B cell (primary cell): ENCODE measurements around the gene NCOA1. TPM values are rescaled to one million over a fixed set of nuclear protein-coding genes. Genes with fewer than 3 reads are reported as not detected.

Source experiments
- ATAC-seq: fragments of 200-7000 bp; cut with Tn5 transposase; one replicate; pipeline ENCODE4 v1.10.0; 2021; ENCODE audit warnings: low read depth, mild to moderate bottlenecking, moderate number of reproducible peaks, moderate library complexity
- CTCF ChIA-PET: fragments of 350-600 bp; sonication (Branson Sonifier 250); formaldehyde crosslinking; loops from one replicate; lab custom pipeline; 2021; ENCODE audit warnings: antibody characterized with exemption, inconsistent platforms; lab: Charles Lee
- POLR2A ChIA-PET: fragments of 350-600 bp; sonication (Branson Sonifier 250); formaldehyde crosslinking; loops from one replicate; lab custom pipeline; 2021; ENCODE audit warnings: antibody characterized with exemption; lab: Charles Lee
- DNase-seq: peaks from one replicate; pipeline ENCODE4 v3.0.0; 2013
- H2AFZ ChIP-seq: 2 replicates; pipeline ENCODE4 v1.6.1; 2012; ENCODE audit warnings: mild to moderate bottlenecking, low read depth, low read length; ENCODE audit not compliant: insufficient read depth, poor library complexity, severe bottlenecking
- H3K27ac ChIP-seq, 2 donors: 1 replicate in 1 of 2; 2 replicates in 1 of 2; pipeline ENCODE4 v1.5.1; 2012 to 2013; ENCODE audit warnings: low read length in 2 of 2, mild to moderate bottlenecking in 2 of 2, moderate library complexity in 1 of 2
- H3K27me3 ChIP-seq, 4 experiments: fragments of 200-600 bp in 1 of 4; sonication (generic) in 1 of 4; replicated peaks in 1 of 4; 1 replicate in 2 of 4; 2 replicates in 2 of 4; pipeline versions ENCODE4 v1.6.1 to v1.7.0; 2013 to 2016; ENCODE audit warnings: low read length in 3 of 4, mild to moderate bottlenecking in 2 of 4, mixed read lengths in 1 of 4, moderate library complexity in 1 of 4; ENCODE audit not compliant: insufficient read depth in 4 of 4, control insufficient read depth in 3 of 4; ENCODE audit errors: control extremely low read depth in 1 of 4
- H3K36me3 ChIP-seq, 2 experiments: replicated peaks in 1 of 2; 1 replicate in 1 of 2; 2 replicates in 1 of 2; pipeline versions ENCODE4 v1.6.1 to v1.7.1; 2013; ENCODE audit warnings: low read length in 1 of 2; ENCODE audit not compliant: insufficient read depth in 2 of 2, control insufficient read depth in 1 of 2; ENCODE audit errors: control extremely low read depth in 1 of 2, extremely low read depth in 1 of 2
- H3K4me1 ChIP-seq, 2 donors: fragments of 200-600 bp in 1 of 2; sonication (generic) in 1 of 2; 1 replicate in 1 of 2; 2 replicates in 1 of 2; pipeline versions ENCODE4 v1.5.1 to v1.6.1; 2013 to 2017; ENCODE audit warnings: low read length in 2 of 2; ENCODE audit not compliant: control insufficient read depth in 2 of 2, insufficient read depth in 2 of 2
- H3K4me2 ChIP-seq: replicated peaks from 2 replicates; pipeline ENCODE3; 2012; ENCODE audit warnings: mild to moderate bottlenecking, low read depth, low read length; ENCODE audit not compliant: poor library complexity, severe bottlenecking
- H3K4me3 ChIP-seq, 5 experiments: fragments of 200-600 bp in 1 of 5; sonication (generic) in 1 of 5; 1 replicate in 3 of 5; 2 replicates in 2 of 5; pipeline versions ENCODE4 v1.5.1 to v1.7.0; 2011 to 2016; ENCODE audit warnings: low read length in 4 of 5, mild to moderate bottlenecking in 4 of 5, low read depth in 2 of 5, control low read depth in 1 of 5, moderate library complexity in 1 of 5; ENCODE audit not compliant: insufficient read depth in 1 of 5; ENCODE audit errors: control extremely low read depth in 1 of 5, extremely low read depth in 1 of 5
- H3K79me2 ChIP-seq: fragments of 200-600 bp; sonication (generic); one replicate; pipeline ENCODE4 v1.6.0; 2016; ENCODE audit warnings: low read length; ENCODE audit not compliant: control insufficient read depth, insufficient read depth
- H3K9ac ChIP-seq: fragments of 200-600 bp; sonication (generic); 2 replicates; pipeline ENCODE4 v1.6.1; 2017; ENCODE audit warnings: mild to moderate bottlenecking, low read length, moderate library complexity
- H3K9me3 ChIP-seq, 3 donors: one replicate each; pipeline versions ENCODE4 v1.6.1 to v1.7.1; 2013; ENCODE audit warnings: low read length in 2 of 3; ENCODE audit not compliant: control insufficient read depth in 2 of 3, insufficient read depth in 1 of 3; ENCODE audit errors: control extremely low read depth in 1 of 3
- H4K20me1 ChIP-seq: 2 replicates; pipeline ENCODE4 v1.6.0; 2012; ENCODE audit warnings: mild to moderate bottlenecking, low read length; ENCODE audit not compliant: insufficient read depth, control insufficient read depth, poor library complexity, severe bottlenecking
- H3K27ac Mint-ChIP-seq: one replicate; pipeline ENCODE4 v1.8.0; 2021; ENCODE audit warnings: mixed read lengths
- H3K27me3 Mint-ChIP-seq: one replicate; pipeline ENCODE4 v1.8.0; 2021; ENCODE audit warnings: mixed read lengths
- H3K4me1 Mint-ChIP-seq: one replicate; pipeline ENCODE4 v1.8.0; 2021; ENCODE audit warnings: mixed read lengths
- H3K4me3 Mint-ChIP-seq: one replicate; pipeline ENCODE4 v1.8.0; 2021; ENCODE audit warnings: mixed read lengths
- H3K9me3 Mint-ChIP-seq: one replicate; pipeline ENCODE4 v1.8.0; 2022; ENCODE audit warnings: mixed read lengths; ENCODE audit not compliant: insufficient read depth
- CTCF ChIP-seq: fragments of 200-600 bp; IDR thresholded peaks from one replicate; pipeline ENCODE4 v1.8.0; 2022; ENCODE audit warnings: antibody characterized with exemption, mild to moderate bottlenecking
- EZH2 ChIP-seq: IDR thresholded peaks from 2 replicates; pipeline ENCODE4 v1.6.1; 2012; ENCODE audit warnings: borderline replicate concordance, low read depth, mild to moderate bottlenecking, moderate library complexity, low read length; ENCODE audit not compliant: insufficient read depth, poor library complexity, severe bottlenecking
- WGBS: methylation state at CpG from one replicate; pipeline ENCODE4 v1.1.5; 2013; ENCODE audit warnings: missing lambda C conversion rate; ENCODE audit not compliant: insufficient coverage; 5-methylcytosine and 5-hydroxymethylcytosine counted together
- intact Hi-C: fragments of 100-400 bp; cut with micrococcal nuclease; formaldehyde crosslinking; loops from one replicate; pipeline ENCODE4 v1.10.0; 2022
- polyA plus RNA-seq: library from polyadenylated mRNA; depleted of rRNA; stranded (reverse); fragments of >200 nt; gene quantifications from 2 replicates; pipeline ENCODE4 v1.2.3, GENCODE V29; 2012
- total RNA-seq, 2 donors: library from RNA; stranded (reverse); fragments of 120-200 nt in 1 of 2; gene quantifications; 1 replicate in 1 of 2; 2 replicates in 1 of 2; pipeline versions ENCODE4 v1.2.3 to v1.2.4, GENCODE V29; 2013 to 2022

Gene NCOA1
- total and polyA plus RNA-seq, 2 donors (not counting 1 experiment from before 2014, with no cell fraction given) = 11.6 to 49.1 TPM

DNA sequence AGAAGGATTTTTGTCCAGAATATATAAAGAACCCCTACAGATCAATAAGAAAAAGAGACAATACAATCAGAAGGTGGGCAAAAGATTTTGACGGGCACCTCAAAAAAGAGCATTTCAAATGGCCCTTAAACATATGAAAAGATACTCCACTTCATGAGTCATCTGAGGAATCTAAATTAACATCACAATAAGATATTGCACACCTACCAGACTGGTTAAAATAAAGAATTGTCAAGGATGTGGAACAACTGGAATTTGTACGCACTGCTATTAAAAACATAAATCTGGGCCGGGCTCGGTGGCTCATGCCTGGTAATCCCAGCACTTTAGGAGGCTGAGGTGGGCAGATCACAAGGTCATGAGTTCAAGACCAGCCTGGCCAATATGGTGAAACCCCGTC is 17.0 kb upstream of the NCOA1 start:
- ChIA-PET CTCF (no interaction called here), POLR2A (no interaction called here)
- no peak overlapping the region for H3K4me3 Mint-ChIP-seq
- no peaks in the 10 kb centered on the region for H3K9me3 Mint-ChIP-seq
- Histone ChIP-seq H3K4me3 (no peak overlapping the region), H3K9me3 (no peaks in the 10 kb centered on the region), H3K36me3 (no peaks in the 10 kb centered on the region), H3K27ac (no peak overlapping the region), H3K4me1 (no peaks in the 10 kb centered on the region), H2AFZ (no peak overlapping the region), H3K9ac (no peak overlapping the region), H3K27me3 (no peaks in the 10 kb centered on the region), H3K79me2 (no peaks in the 10 kb centered on the region), H4K20me1 (no peaks in the 10 kb centered on the region), H3K4me2 (no peak overlapping the region)
- no peaks in the 10 kb centered on the region for H3K27me3 Mint-ChIP-seq
- TF ChIP-seq CTCF (no peak), EZH2 (no peak)
- H3K27ac Mint-ChIP-seq = no peak overlapping the region
- intact Hi-C loops = no loop called here
- 97% methylated on average over 3 of the region's 5 CpGs for WGBS
- ATAC-seq = no peak
- H3K4me1 Mint-ChIP-seq = no peaks in the 10 kb centered on the region
- DNase-seq = no peak

- H3K27me3 ChIP-seq = peaks cover 0 to 4% (median 0%) of the 10 kb centered on the region in 4 experiments
- no peak overlapping the region for H3K9ac ChIP-seq
- no peaks in the 10 kb centered on the region for H3K4me1 Mint-ChIP-seq
- H4K20me1 ChIP-seq = no peaks in the 10 kb centered on the region
- DNase-seq (no peak), ATAC-seq (no peak)
- H3K36me3 ChIP-seq = no peaks in the 10 kb centered on the region
- intact Hi-C loops = no loop called here
- no peak overlapping the region for H3K4me3 ChIP-seq
- H3K9me3 ChIP-seq = no peaks in the 10 kb centered on the region
- ChIA-PET POLR2A (no interaction called here), CTCF (no interaction called here)
- H3K27ac Mint-ChIP-seq = no peak overlapping the region
- H3K27ac ChIP-seq = no peak overlapping the region
- WGBS = 89% methylated on average over 6 of the region's 6 CpGs
- no peak for TF ChIP-seq EZH2
- H3K4me2 ChIP-seq = no peak overlapping the region
- H3K79me2 ChIP-seq = no peaks in the 10 kb centered on the region
- no peaks in the 10 kb centered on the region for H3K9me3 Mint-ChIP-seq
- no peak overlapping the region for H2AFZ ChIP-seq
- H3K27me3 Mint-ChIP-seq = peaks cover 7% of the 10 kb centered on the region
- H3K4me3 Mint-ChIP-seq = no peak overlapping the region
- no peaks in the 10 kb centered on the region for H3K4me1 ChIP-seq
Observed at GRCh38 chr2:24477229-24477628, 13.8 kb upstream of the NCOA1 start.
